Mucosa of rectum (tissue), 2 donors: ENCODE data around the gene ENTR1.
A peak's percentile ranks its signal among the peaks of the same experiment; 100 is the strongest.

Source experiments
- H3K27ac ChIP-seq, 2 donors: one replicate each; pipeline ENCODE4 v1.7.0; 2013; ENCODE audit warnings: inconsistent platforms in 2 of 2, low read depth in 2 of 2, low read length in 2 of 2
- H3K27me3 ChIP-seq, 2 donors: one replicate each; pipeline ENCODE4 v1.7.0; 2013; ENCODE audit warnings: low read length in 2 of 2; ENCODE audit not compliant: control insufficient read depth in 2 of 2, insufficient read depth in 2 of 2
- H3K36me3 ChIP-seq, 2 donors: one replicate each; pipeline ENCODE4 v1.7.0; 2013; ENCODE audit warnings: low read length in 2 of 2; ENCODE audit not compliant: control insufficient read depth in 2 of 2, insufficient read depth in 2 of 2
- H3K4me1 ChIP-seq, 2 donors: one replicate each; pipeline ENCODE4 v1.7.0; 2013; ENCODE audit warnings: low read length in 2 of 2, mild to moderate bottlenecking in 1 of 2; ENCODE audit not compliant: control insufficient read depth in 2 of 2, insufficient read depth in 2 of 2
- H3K4me3 ChIP-seq, 2 donors: one replicate each; pipeline ENCODE4 v1.7.0; 2013; ENCODE audit warnings: low read length in 2 of 2
- H3K9ac ChIP-seq, 2 donors: one replicate each; pipeline ENCODE4 v1.7.0; 2013; ENCODE audit warnings: low read length in 2 of 2, low read depth in 1 of 2, mild to moderate bottlenecking in 1 of 2
- H3K9me3 ChIP-seq, 2 donors: one replicate each; pipeline ENCODE4 v1.7.0; 2013; ENCODE audit warnings: low read length in 2 of 2; ENCODE audit not compliant: control insufficient read depth in 2 of 2
- donor health status: healthy.
- donor health status: Normal muscosa, but diverticular disease.

Gene ENTR1

GRCh38 chr9:136363106-136363948 is 47.1 kb downstream of the ENTR1 start, which contains the start of gene DNLZ:
Gene DNLZ (minus strand): TSS chr9:136363744. CDS start chr9:136363714, 30 bp downstream.
- Histone ChIP-seq H3K4me3 (peak within 1 kb of the TSS; percentile 69 to 89), H3K9ac (peak within 1 kb of the TSS; percentile 60 to 90), H3K9me3 (no peaks in the 10 kb centered on the region), H3K27me3 (no peaks in the 10 kb centered on the region), H3K27ac (peak within 1 kb of the TSS; percentile 82 to 89), H3K4me1 (peaks cover 6 to 15% of the 10 kb centered on the region in 2 donors), H3K36me3 (no peaks in the 10 kb centered on the region)

DNA sequence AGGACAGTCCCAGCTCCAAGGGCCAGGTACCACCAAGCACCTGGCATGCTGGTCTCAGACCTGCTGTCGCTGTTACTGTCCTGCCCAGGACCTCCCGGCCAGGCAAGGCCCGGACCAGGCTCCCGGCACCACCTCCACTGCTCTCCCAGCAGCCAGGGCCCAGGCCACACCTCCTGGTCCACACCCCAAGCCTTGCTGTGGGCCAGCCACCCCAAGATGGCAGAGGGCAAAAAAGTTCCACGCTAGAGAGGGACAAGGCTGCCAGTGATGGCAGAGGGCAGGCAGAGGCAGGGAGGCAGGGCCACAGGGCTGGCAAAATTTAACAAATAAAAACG is 48.0 kb downstream of the ENTR1 start:
- Histone ChIP-seq H3K4me1 (peaks cover 6 to 15% of the 10 kb centered on the region in 2 donors), H3K9ac (no peak overlapping the region), H3K36me3 (no peaks in the 10 kb centered on the region), H3K9me3 (no peaks in the 10 kb centered on the region), H3K27ac (peak overlapping the region in 1 of 2 donors; percentile 89), H3K27me3 (no peaks in the 10 kb centered on the region), H3K4me3 (no peak overlapping the region)

DNA sequence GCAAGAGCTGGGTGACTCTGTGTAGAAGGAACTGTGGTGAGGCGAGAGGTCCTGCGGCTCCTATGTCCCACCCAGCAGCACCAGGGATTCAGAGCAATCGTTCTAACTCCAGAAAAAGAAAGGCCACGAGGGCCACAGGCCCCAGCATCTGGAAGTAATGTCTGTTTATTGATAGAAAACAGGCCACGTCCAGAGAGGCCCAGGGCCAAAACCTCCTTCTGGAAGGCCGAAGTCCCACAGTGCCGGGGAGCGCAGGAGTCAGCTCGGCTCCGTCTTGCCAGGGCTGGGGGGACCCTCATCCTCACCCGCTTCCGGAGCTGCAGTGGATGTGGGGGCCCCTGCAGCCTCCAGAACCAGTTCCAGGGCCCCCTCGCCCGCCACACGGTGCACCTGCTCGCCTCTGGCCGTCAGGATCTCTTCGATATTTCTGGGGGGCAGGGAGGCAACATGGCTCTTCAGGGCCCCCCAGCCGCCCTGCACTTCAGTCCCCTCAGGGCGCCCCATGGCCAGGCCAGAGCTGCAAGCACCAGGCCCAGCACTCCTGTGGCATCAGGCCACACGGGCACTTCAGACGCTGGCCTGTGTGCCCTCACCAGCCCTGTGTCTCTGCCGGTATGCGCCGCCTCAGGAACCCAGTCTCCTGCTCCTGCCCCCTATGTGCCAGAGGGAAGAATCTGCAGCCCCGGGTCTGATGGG is 48.5 kb downstream of the ENTR1 start:
- H3K27ac ChIP-seq: peak overlapping the region in 1 of 2 donors; percentile 89
- no peaks in the 10 kb centered on the region for H3K36me3 ChIP-seq
- H3K4me3 ChIP-seq: no peak overlapping the region
- no peak overlapping the region for H3K9ac ChIP-seq
- H3K27me3 ChIP-seq: no peaks in the 10 kb centered on the region
- H3K9me3 ChIP-seq: no peaks in the 10 kb centered on the region
- H3K4me1 ChIP-seq: peaks cover 6 to 15% of the 10 kb centered on the region in 2 donors

DNA sequence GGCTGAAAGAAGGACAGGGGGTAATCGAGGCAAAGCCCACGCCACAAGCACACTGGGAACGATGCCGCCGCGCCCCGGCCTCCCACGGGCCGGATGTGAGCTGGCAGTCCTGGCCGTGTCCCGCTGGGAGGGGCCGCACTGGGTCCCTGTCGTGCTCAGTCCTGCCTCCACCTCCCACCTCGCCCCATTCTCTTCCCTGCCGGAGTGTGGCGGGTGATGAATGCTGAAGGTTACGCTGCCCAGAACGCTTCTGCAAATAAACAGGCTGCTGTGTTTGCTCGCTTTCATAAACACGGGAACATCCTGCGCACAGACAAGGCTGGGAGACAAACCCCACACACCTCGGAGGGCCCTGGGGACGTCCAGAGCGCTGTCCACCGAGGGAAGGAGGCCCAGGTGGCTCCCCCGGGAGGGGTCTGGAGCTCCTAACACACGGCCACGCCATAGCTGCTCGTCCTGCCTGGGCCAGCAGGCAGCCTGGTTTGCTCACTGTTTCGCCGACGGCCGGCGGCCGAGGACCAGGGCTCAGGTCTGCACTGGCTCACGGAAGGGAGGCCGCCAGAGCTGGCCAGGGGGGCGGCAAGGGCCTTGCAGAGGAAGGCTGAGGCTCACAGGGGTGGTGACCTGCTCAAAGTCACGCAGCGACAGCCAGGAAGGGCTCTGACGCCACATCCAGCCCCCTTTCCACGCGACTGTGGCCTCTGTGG is 49.2 kb downstream of the ENTR1 start:
- no peaks in the 10 kb centered on the region for H3K27me3 ChIP-seq
- H3K36me3 ChIP-seq: no peaks in the 10 kb centered on the region
- no peak overlapping the region for H3K4me3 ChIP-seq
- H3K4me1 ChIP-seq: peaks cover 6 to 15% of the 10 kb centered on the region in 2 donors
- H3K9ac ChIP-seq: no peak overlapping the region
- no peaks in the 10 kb centered on the region for H3K9me3 ChIP-seq
- peak overlapping the region; percentile 13 to 89 for H3K27ac ChIP-seq

DNA sequence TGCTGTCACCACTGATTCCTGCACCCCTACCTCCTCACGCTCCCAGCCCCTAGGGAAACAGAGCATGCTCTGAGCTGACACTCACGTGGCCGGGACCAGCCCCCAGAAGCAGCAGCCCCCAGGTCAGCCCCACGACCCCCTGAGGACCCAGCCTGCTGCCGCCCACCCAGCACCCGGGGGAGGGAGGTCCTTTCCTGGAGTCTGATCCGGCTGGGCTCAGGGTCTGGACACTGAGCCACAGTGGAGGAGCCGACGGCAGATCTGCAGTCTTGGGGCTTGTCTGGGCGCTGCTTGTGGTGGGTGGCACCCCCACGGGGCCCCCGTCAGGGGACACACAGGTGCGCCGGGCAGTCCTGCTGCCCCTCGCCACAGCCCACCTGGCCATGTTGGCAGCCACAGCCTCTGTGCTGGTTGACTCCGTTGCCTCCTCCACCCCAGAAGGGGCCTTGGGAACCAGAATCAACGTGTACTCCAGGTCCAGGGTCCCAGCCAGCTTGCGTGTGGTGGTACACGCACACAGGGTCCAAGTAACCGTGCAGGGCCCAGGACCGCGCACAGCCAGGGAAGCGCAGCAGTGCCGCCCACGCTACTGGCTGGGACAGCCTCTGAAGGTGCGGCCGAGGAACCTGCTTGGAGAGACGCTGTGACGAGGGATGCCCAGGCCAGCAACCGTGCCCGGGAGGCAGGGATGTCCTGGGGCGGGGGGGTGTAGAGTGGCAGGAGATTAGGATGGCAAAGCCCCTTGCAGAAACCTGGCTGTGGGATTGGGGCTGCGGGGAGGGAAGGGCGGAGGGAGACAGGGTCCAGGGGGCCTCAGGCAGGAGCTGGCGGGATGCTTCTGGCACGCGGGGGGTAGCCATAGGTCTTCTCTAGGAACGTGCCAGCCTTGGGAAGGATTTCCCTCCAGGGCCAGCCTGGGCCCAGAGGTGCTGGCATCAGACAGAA is 50.4 kb downstream of the ENTR1 start:
- peaks cover 6 to 15% of the 10 kb centered on the region in 2 donors for H3K4me1 ChIP-seq
- H3K9me3 ChIP-seq: no peaks in the 10 kb centered on the region
- no peak overlapping the region for H3K27ac ChIP-seq
- H3K9ac ChIP-seq: no peak overlapping the region
- H3K4me3 ChIP-seq: no peak overlapping the region
- no peaks in the 10 kb centered on the region for H3K36me3 ChIP-seq
- no peaks in the 10 kb centered on the region for H3K27me3 ChIP-seq

DNA sequence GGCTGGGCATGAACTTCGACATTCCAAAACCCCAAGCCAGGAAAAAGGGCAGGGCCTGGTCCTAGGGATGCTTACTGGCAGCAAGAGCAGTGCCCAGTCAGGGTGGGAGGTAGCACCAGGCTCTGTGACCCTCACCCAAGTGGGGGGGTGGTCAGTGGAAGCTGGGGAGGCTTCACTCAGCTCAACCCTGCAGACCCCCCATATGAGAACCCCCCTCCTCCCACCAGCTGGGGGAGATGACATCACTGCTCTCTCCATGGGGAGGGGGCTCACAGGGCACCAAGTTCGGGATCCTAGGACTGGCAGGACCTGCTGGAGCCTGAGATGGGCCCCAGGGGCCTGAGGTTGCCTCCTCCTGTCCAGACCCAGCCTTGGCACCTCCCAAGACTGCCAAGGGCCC is 51.5 kb downstream of the ENTR1 start:
- Histone ChIP-seq H3K9ac (no peak overlapping the region), H3K4me1 (peaks cover 4 to 12% of the 10 kb centered on the region in 2 donors), H3K36me3 (no peaks in the 10 kb centered on the region), H3K27ac (no peak overlapping the region), H3K27me3 (no peaks in the 10 kb centered on the region), H3K4me3 (no peak overlapping the region), H3K9me3 (no peaks in the 10 kb centered on the region)

GRCh38 chr9:136358016-136358415 is 52.4 kb downstream of the ENTR1 start:
- H3K9me3 ChIP-seq: no peaks in the 10 kb centered on the region
- H3K27ac ChIP-seq: no peak overlapping the region
- no peak overlapping the region for H3K4me3 ChIP-seq
- peaks cover 2 to 10% of the 10 kb centered on the region in 2 donors for H3K4me1 ChIP-seq
- no peaks in the 10 kb centered on the region for H3K36me3 ChIP-seq
- no peaks in the 10 kb centered on the region for H3K27me3 ChIP-seq
- H3K9ac ChIP-seq: no peak overlapping the region

- no peak overlapping the region for H3K4me3 ChIP-seq
- no peaks in the 10 kb centered on the region for H3K9me3 ChIP-seq
- H3K27me3 ChIP-seq: no peaks in the 10 kb centered on the region
- peaks cover 2 to 5% of the 10 kb centered on the region in 2 donors for H3K4me1 ChIP-seq
- no peak overlapping the region for H3K27ac ChIP-seq
- H3K36me3 ChIP-seq: no peaks in the 10 kb centered on the region
- no peak overlapping the region for H3K9ac ChIP-seq
Observed at GRCh38 chr9:136357202-136357725, 53.1 kb downstream of the ENTR1 start.
